CD14-positive monocyte (primary cell): ENCODE measurements around the gene SDK1. TPM values are rescaled to one million over a fixed set of nuclear protein-coding genes. Genes with fewer than 3 reads are reported as not detected.
A peak's percentile ranks its signal among the peaks of the same experiment; 100 is the strongest.
"Not testable (repeated sequence)": the region's sequence is repeated elsewhere in the genome, so short reads cannot be mapped to it uniquely, and the experiment has no call there.

ENCODE experiments used
- DNase-seq, 3 donors: peaks; one replicate each; pipeline ENCODE4 v3.0.0-alpha.2; 2011 to 2022
- H2AFZ ChIP-seq: 2 replicates; pipeline ENCODE4 v1.6.0; 2012; ENCODE audit warnings: mild to moderate bottlenecking, low read depth, low read length, inconsistent platforms; ENCODE audit not compliant: insufficient read depth, poor library complexity, severe bottlenecking
- H3K27ac ChIP-seq, 2 donors: 1 replicate in 1 of 2; 2 replicates in 1 of 2; pipeline ENCODE4 v1.5.1; 2012 to 2013; ENCODE audit warnings: low read length in 2 of 2, control low read depth in 1 of 2, inconsistent platforms in 1 of 2, low read depth in 1 of 2, mild to moderate bottlenecking in 1 of 2
- H3K27me3 ChIP-seq, 2 donors: one replicate each; pipeline versions ENCODE4 v1.6.0 to v1.6.1; 2011 to 2013; ENCODE audit warnings: low read length in 2 of 2; ENCODE audit not compliant: control insufficient read depth in 2 of 2, insufficient read depth in 2 of 2
- H3K36me3 ChIP-seq, 2 donors: replicated peaks in 1 of 2; 1 replicate in 1 of 2; 2 replicates in 1 of 2; pipeline versions ENCODE4 v1.5.1 to v1.6.1; 2012 to 2013; ENCODE audit warnings: low read length in 2 of 2, control low read depth in 1 of 2, inconsistent platforms in 1 of 2, mild to moderate bottlenecking in 1 of 2; ENCODE audit not compliant: insufficient read depth in 2 of 2, control insufficient read depth in 1 of 2
- H3K4me1 ChIP-seq, 2 donors: 1 replicate in 1 of 2; 2 replicates in 1 of 2; pipeline versions ENCODE4 v1.5.1 to v1.6.1; 2012 to 2013; ENCODE audit warnings: low read length in 2 of 2, control low read depth in 1 of 2, inconsistent platforms in 1 of 2, mild to moderate bottlenecking in 1 of 2, moderate library complexity in 1 of 2; ENCODE audit not compliant: insufficient read depth in 2 of 2, control insufficient read depth in 1 of 2
- H3K4me2 ChIP-seq: replicated peaks from 2 replicates; pipeline ENCODE3; 2012; ENCODE audit warnings: low read length, moderate library complexity, mild to moderate bottlenecking; ENCODE audit not compliant: poor library complexity, severe bottlenecking; ENCODE audit errors: extremely low read depth
- H3K4me3 ChIP-seq, 3 experiments: fragments of 200-600 bp in 1 of 3; sonication (generic) in 1 of 3; replicated peaks in 1 of 3; 1 replicate in 2 of 3; 2 replicates in 1 of 3; pipeline ENCODE4 v1.5.1; 2011 to 2013; ENCODE audit warnings: low read length in 3 of 3, mild to moderate bottlenecking in 3 of 3, control low read depth in 2 of 3, low read depth in 2 of 3, inconsistent platforms in 1 of 3, moderate library complexity in 1 of 3
- H3K79me2 ChIP-seq: 2 replicates; pipeline ENCODE4 v1.6.0; 2012; ENCODE audit warnings: mild to moderate bottlenecking, control low read depth, inconsistent platforms, low read length, moderate library complexity; ENCODE audit not compliant: insufficient read depth
- H3K9ac ChIP-seq: 2 replicates; pipeline ENCODE4 v1.6.0; 2017; ENCODE audit warnings: low read length, mild to moderate bottlenecking; ENCODE audit not compliant: insufficient read depth, poor library complexity, severe bottlenecking
- H3K9me3 ChIP-seq, 2 donors: replicated peaks in 1 of 2; 1 replicate in 1 of 2; 2 replicates in 1 of 2; pipeline versions ENCODE4 v1.5.1 to v1.6.1; 2012 to 2013; ENCODE audit warnings: low read length in 2 of 2, control low read depth in 1 of 2; ENCODE audit not compliant: control insufficient read depth in 1 of 2, insufficient read depth in 1 of 2
- H4K20me1 ChIP-seq: 2 replicates; pipeline ENCODE4 v1.6.0; 2012; ENCODE audit warnings: mild to moderate bottlenecking, low read length, control low read depth, moderate library complexity; ENCODE audit not compliant: insufficient read depth
- H3K27ac Mint-ChIP-seq, 7 donors: one replicate each; pipeline ENCODE4 v1.8.0; 2020; ENCODE audit warnings: mild to moderate bottlenecking in 7 of 7, mixed read lengths in 7 of 7, moderate library complexity in 6 of 7, inconsistent platforms in 2 of 7
- H3K27me3 Mint-ChIP-seq, 3 donors: one replicate each; pipeline ENCODE4 v1.8.0; 2021 to 2022; ENCODE audit warnings: low read depth in 3 of 3, mild to moderate bottlenecking in 3 of 3, mixed read lengths in 3 of 3, moderate library complexity in 3 of 3, inconsistent platforms in 1 of 3
- H3K36me3 Mint-ChIP-seq, 2 donors: one replicate each; pipeline ENCODE4 v1.8.0; 2020; ENCODE audit warnings: mixed read lengths in 2 of 2, inconsistent platforms in 1 of 2, mild to moderate bottlenecking in 1 of 2
- H3K4me1 Mint-ChIP-seq: one replicate; pipeline ENCODE4 v1.8.0; 2020; ENCODE audit warnings: mild to moderate bottlenecking, mixed read lengths
- H3K4me3 Mint-ChIP-seq, 2 donors: one replicate each; pipeline ENCODE4 v1.8.0; 2020; ENCODE audit warnings: mild to moderate bottlenecking in 2 of 2, mixed read lengths in 2 of 2, moderate library complexity in 1 of 2
- H3K9me3 Mint-ChIP-seq, 7 donors: one replicate each; pipeline ENCODE4 v1.8.0; 2020 to 2022; ENCODE audit warnings: mixed read lengths in 7 of 7, mild to moderate bottlenecking in 6 of 7, moderate library complexity in 6 of 7, inconsistent platforms in 2 of 7
- CTCF ChIP-seq: fragments of 200-600 bp; IDR thresholded peaks from one replicate; pipeline ENCODE4 v1.8.0; 2022; ENCODE audit warnings: antibody characterized with exemption, mild to moderate bottlenecking
- WGBS: methylation state at CpG from one replicate; pipeline ENCODE4 v1.1.5; 2013; ENCODE audit warnings: missing lambda C conversion rate; ENCODE audit not compliant: insufficient coverage; 5-methylcytosine and 5-hydroxymethylcytosine counted together
- intact Hi-C, 2 donors: fragments of 100-400 bp; cut with micrococcal nuclease; formaldehyde crosslinking; loops; one replicate each; pipeline versions ENCODE4 v1.15.0 to v1.15.1; 2023
- polyA plus RNA-seq, 3 donors: library from polyadenylated mRNA; depleted of rRNA in 1 of 3; unstranded in 2 of 3; stranded (reverse) in 1 of 3; fragments of 300-500 nt in 2 of 3; fragments of >200 nt in 1 of 3; fragmentation: Illumina TruSeq in 2 of 3; gene quantifications; 1 replicate in 2 of 3; 2 replicates in 1 of 3; pipeline ENCODE4 v1.2.3, GENCODE V29; 2012 to 2021

The SDK1 gene
- polyA plus RNA-seq, 3 donors = 0.01 TPM; not detected in 2

DNA sequence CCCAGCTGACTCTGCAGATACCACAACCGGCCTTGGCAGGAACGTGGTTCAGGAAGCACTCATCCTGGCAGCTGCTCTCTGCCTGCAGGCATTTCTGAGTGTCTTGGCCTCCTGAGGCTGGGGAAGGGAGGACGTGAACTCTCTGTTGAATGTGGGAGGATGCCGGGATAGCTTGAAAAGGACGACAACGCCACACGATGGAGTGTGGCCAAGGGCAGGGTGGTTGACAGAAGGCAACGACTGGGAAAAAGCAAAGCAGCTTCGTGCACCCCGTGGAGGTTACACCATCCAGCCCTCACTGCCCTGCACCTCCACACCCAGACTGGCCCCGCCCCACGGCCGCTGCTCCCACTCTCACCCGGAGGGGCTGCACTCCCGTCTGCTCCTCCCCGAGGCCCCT lies 915.0 kb downstream of the SDK1 start:
- H3K4me3 Mint-ChIP-seq = no peak overlapping the region

GRCh38 chr7:4217126-4217660 lies 916.1 kb downstream of the SDK1 start:
- H3K27me3 Mint-ChIP-seq, H3K4me1 ChIP-seq, H3K27ac Mint-ChIP-seq, H3K9me3 ChIP-seq, DNase-seq, H3K4me3 ChIP-seq, H3K27ac ChIP-seq, H3K4me1 Mint-ChIP-seq, H3K79me2 ChIP-seq, H3K36me3 Mint-ChIP-seq, H3K27me3 ChIP-seq, H3K4me3 Mint-ChIP-seq, H3K36me3 ChIP-seq, H4K20me1 ChIP-seq, H3K9ac ChIP-seq, intact Hi-C loops, H3K4me2 ChIP-seq, H2AFZ ChIP-seq: not testable (repeated sequence)
- H3K9me3 Mint-ChIP-seq = peaks cover 4 to 37% (median 10%) of the 10 kb centered on the region in 7 donors
- 95% methylated on average over 19 of the region's 29 CpGs for WGBS

More for the DNA sequence above, 915.0 kb downstream of the SDK1 start:
- intact Hi-C loops = no loop called here
- 66% methylated on average over 12 of the region's 16 CpGs for WGBS
- Histone ChIP-seq H4K20me1 (no peaks in the 10 kb centered on the region), H3K4me3 (no peak overlapping the region), H3K27ac (no peak overlapping the region), H3K27me3 (no peaks in the 10 kb centered on the region), H3K9me3 (peaks cover 0 to 2% of the 10 kb centered on the region in 2 donors), H3K4me2 (no peak overlapping the region), H2AFZ (no peak overlapping the region), H3K79me2 (no peaks in the 10 kb centered on the region), H3K36me3 (no peaks in the 10 kb centered on the region), H3K9ac (no peak overlapping the region), H3K4me1 (no peaks in the 10 kb centered on the region)
- TF ChIP-seq CTCF = no peak
- H3K36me3 Mint-ChIP-seq = no peaks in the 10 kb centered on the region
- no peaks in the 10 kb centered on the region for H3K4me1 Mint-ChIP-seq
- peak overlapping the region in 1 of 7 donors; percentile 58 for H3K27ac Mint-ChIP-seq
- peaks cover 0 to 2% (median 1%) of the 10 kb centered on the region in 3 donors for H3K27me3 Mint-ChIP-seq
- DNase-seq = no peak
- peaks cover 1 to 29% (median 5%) of the 10 kb centered on the region in 7 donors for H3K9me3 Mint-ChIP-seq
